K562 (cell line): ENCODE data around the gene ATM. TPM values are rescaled to one million over a fixed set of nuclear protein-coding genes. Genes with fewer than 3 reads are reported as not detected.
A peak's percentile ranks its signal among the peaks of the same experiment; 100 is the strongest.

Source experiments
- BHLHE40 ChIP-seq: IDR thresholded peaks from 2 replicates; pipeline ENCODE4 v1.6.1; 2011; ENCODE audit warnings: low read length, improper control_type of control experiment
- BRCA1 ChIP-seq, 2 experiments: fragments of 450-650 bp in 1 of 2; sonication (generic) in 1 of 2; formaldehyde crosslinking in 1 of 2; IDR thresholded peaks; 2 replicates each; pipeline versions ENCODE4 v1.5.0 to v1.6.1; 2017 to 2020; ENCODE audit warnings: mild to moderate bottlenecking in 1 of 2, missing genetic modification reagents in 1 of 2
- FOXK1 ChIP-seq: sonication (generic); formaldehyde crosslinking; IDR thresholded peaks from 2 replicates; pipeline ENCODE4 v1.8.0; 2022; ENCODE audit warnings: missing genetic modification reagents, mild to moderate bottlenecking, borderline replicate concordance
- LCOR ChIP-seq: sonication (generic); formaldehyde crosslinking; IDR thresholded peaks from 2 replicates; pipeline ENCODE4 v1.8.0; 2022; ENCODE audit warnings: mild to moderate bottlenecking, missing genetic modification reagents
- NCOA6 ChIP-seq: fragments of 450-650 bp; IDR thresholded peaks from 2 replicates; pipeline ENCODE4 v1.6.1; 2017; ENCODE audit warnings: mild to moderate bottlenecking
- NFRKB ChIP-seq: fragments of 450-650 bp; IDR thresholded peaks from 2 replicates; pipeline ENCODE4 v1.6.1; 2016; ENCODE audit warnings: low read depth
- POLR2AphosphoS2 ChIP-seq: IDR thresholded peaks from 2 replicates; pipeline ENCODE4 v1.6.1; 2012; ENCODE audit warnings: low read length, improper control_type of control experiment
- POLR3G ChIP-seq: IDR thresholded peaks from 2 replicates; pipeline ENCODE4 v1.6.1; 2011; ENCODE audit not compliant: insufficient read length, insufficient replicate concordance; ENCODE audit errors: extremely low read depth
- RB1 ChIP-seq: fragments of 450-650 bp; IDR thresholded peaks from 2 replicates; pipeline ENCODE4 v1.6.1; 2017; ENCODE audit warnings: low read depth, mild to moderate bottlenecking
- RFX5 ChIP-seq: IDR thresholded peaks from 2 replicates; pipeline ENCODE4 v1.6.1; 2011; ENCODE audit warnings: low read depth, mild to moderate bottlenecking, improper control_type of control experiment, low read length
- SIN3A ChIP-seq, 2 experiments: fragments of 150-350 bp in 1 of 2; IDR thresholded peaks; 2 replicates each; pipeline ENCODE4 v1.6.1; 2011 to 2016; ENCODE audit warnings: borderline replicate concordance in 2 of 2, low read depth in 2 of 2, low read length in 2 of 2, mild to moderate bottlenecking in 2 of 2, moderate library complexity in 2 of 2; ENCODE audit not compliant: control insufficient read depth in 1 of 2
- SUPT5H ChIP-seq: fragments of 450-650 bp; IDR thresholded peaks from 2 replicates; pipeline ENCODE4 v1.6.1; 2016
- TSC22D4 ChIP-seq: fragments of 450-650 bp; IDR thresholded peaks from 2 replicates; pipeline ENCODE4 v1.6.1; 2016; ENCODE audit warnings: missing genetic modification characterization, missing biosample characterization, control low read depth
- ZBTB17 ChIP-seq: fragments of 450-650 bp; formaldehyde crosslinking; IDR thresholded peaks from 2 replicates; pipeline ENCODE4 v1.4.0; 2020; ENCODE audit warnings: mild to moderate bottlenecking
- ZNF165 ChIP-seq: fragments of 250-450 bp; sonication (Bioruptor Pico); IDR thresholded peaks from 2 replicates; pipeline ENCODE4 v1.4.0; 2020; ENCODE audit warnings: borderline replicate concordance
- ZNF174 ChIP-seq: fragments of 250-450 bp; sonication (Bioruptor Pico); IDR thresholded peaks from 2 replicates; pipeline ENCODE4 v1.4.0; 2020; ENCODE audit warnings: mild to moderate bottlenecking
- ZNF316 ChIP-seq: fragments of 450-650 bp; IDR thresholded peaks from 2 replicates; pipeline ENCODE4 v1.6.1; 2016
- ZNF398 ChIP-seq: fragments of 250-450 bp; sonication (Bioruptor Pico); IDR thresholded peaks from 2 replicates; pipeline ENCODE4 v1.8.0; 2021; ENCODE audit warnings: moderate library complexity, mild to moderate bottlenecking, inconsistent platforms
- ZNF436 ChIP-seq: fragments of 250-450, 450-650 bp; sonication (Bioruptor Pico); formaldehyde crosslinking; IDR thresholded peaks from 2 replicates; pipeline ENCODE4 v1.7.0; 2020; ENCODE audit warnings: mild to moderate bottlenecking
- ZNF444 ChIP-seq: fragments of 250-450 bp; sonication (Bioruptor Pico); IDR thresholded peaks from 2 replicates; pipeline ENCODE4 v1.4.0; 2020; ENCODE audit warnings: mild to moderate bottlenecking, moderate library complexity
- ZNF518B ChIP-seq: fragments of 250-450 bp; sonication (Bioruptor Pico); IDR thresholded peaks from 2 replicates; pipeline ENCODE4 v1.5.0; 2021; ENCODE audit warnings: mild to moderate bottlenecking, moderate library complexity
- ZZZ3 ChIP-seq: fragments of 450-650 bp; IDR thresholded peaks from 2 replicates; pipeline ENCODE4 v1.6.1; 2016; ENCODE audit warnings: antibody characterized with exemption, mild to moderate bottlenecking, moderate library complexity
- polyA plus RNA-seq, 8 experiments: library from polyadenylated mRNA; depleted of rRNA in 4 of 8; stranded (reverse) in 5 of 8; unstranded in 3 of 8; fragments of >200 nt; fragmentation: Nextera tagmentation in 2 of 8; fragmentation: Illumina TruSeq in 1 of 8; extraction: Ambion mirVana in 2 of 8; extraction: Trizol in 1 of 8; gene quantifications; 2 replicates each; pipeline versions ENCODE4 v1.2.1 to v1.2.3, GENCODE V29; 2011 to 2014; ENCODE audit warnings: inconsistent platforms in 1 of 8, missing spikeins in 1 of 8
- total RNA-seq, 7 experiments: library from RNA; depleted of rRNA in 6 of 7; stranded (reverse); fragments of >200 nt in 6 of 7; fragmentation: Illumina TruSeq in 2 of 7; extraction: Trizol in 2 of 7; gene quantifications; 2 replicates each; pipeline versions ENCODE4 v1.2.1 to v1.2.3, GENCODE V29; 2011 to 2021; ENCODE audit warnings: low replicate concordance in 1 of 7
- TF ChIP-seq, protein P1 (sequence below): fragments of 250-450 bp; sonication (Bioruptor Pico); IDR thresholded peaks from 2 replicates; pipeline ENCODE4 v1.8.0; 2021; ENCODE audit warnings: mild to moderate bottlenecking, moderate library complexity

Gene ATM
- total and polyA plus RNA-seq, 9 of the 15 experiments (the other 6 are each of a cell fraction or from before 2014, with no cell fraction given) = 8.3 to 46.8 (median 26.2) TPM

DNA sequence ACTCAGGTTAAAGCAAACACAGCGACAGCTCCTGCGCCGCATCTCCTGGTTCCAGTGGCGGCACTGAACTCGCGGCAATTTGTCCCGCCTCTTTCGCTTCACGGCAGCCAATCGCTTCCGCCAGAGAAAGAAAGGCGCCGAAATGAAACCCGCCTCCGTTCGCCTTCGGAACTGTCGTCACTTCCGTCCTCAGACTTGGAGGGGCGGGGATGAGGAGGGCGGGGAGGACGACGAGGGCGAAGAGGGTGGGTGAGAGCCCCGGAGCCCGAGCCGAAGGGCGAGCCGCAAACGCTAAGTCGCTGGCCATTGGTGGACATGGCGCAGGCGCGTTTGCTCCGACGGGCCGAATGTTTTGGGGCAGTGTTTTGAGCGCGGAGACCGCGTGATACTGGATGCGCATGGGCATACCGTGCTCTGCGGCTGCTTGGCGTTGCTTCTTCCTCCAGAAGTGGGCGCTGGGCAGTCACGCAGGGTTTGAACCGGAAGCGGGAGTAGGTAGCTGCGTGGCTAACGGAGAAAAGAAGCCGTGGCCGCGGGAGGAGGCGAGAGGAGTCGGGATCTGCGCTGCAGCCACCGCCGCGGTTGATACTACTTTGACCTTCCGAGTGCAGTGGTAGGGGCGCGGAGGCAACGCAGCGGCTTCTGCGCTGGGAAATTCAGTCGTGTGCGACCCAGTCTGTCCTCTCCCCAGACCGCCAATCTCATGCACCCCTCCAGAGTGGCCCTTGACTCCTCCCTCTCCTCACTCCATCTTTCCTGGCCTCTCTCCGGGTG is at the start of gene ATM, which contains the start of gene NPAT (continued):
- TF ChIP-seq FOXK1 (CRISPR knock-in tag) (no peak), ZNF518B (CRISPR knock-in tag) (no peak), ZBTB17 (0 out of 2 replicates have a peak, but pooled peaks have one; percentile 52), ZNF398 (CRISPR knock-in tag) (no peak), ZZZ3 (no peak), POLR3G (no peak), NCOA6 (no peak), LCOR (CRISPR knock-in tag) (peak; percentile 93), RFX5 (no peak; the same call in 1 of the 2 replicates), NFRKB (peak; percentile 84), TSC22D4 (no peak), SIN3A (IDR thresholded peaks at IDR 0.05; ENCODE audit: borderline replicate concordance in 2 of 2, control insufficient read depth in 1 of 2, low read depth in 2 of 2, low read length in 2 of 2) (peak; percentile 37 to 71; a peak in 1 of 4 replicates), BHLHE40 (peak; percentile 45), ZNF444 (CRISPR knock-in tag) (no peak), RB1 (peak; percentile 86), BRCA1 (IDR thresholded peaks at IDR 0.05) (no peak), BRCA1 (CRISPR knock-in tag; IDR thresholded peaks at IDR 0.05) (no peak), SUPT5H (peak; percentile 61), ZNF436 (no peak), POLR2AphosphoS2 (no peak), ZNF165 (CRISPR knock-in tag) (no peak), ZNF174 (no peak), ZNF316 (no peak)
- TF ChIP-seq, protein P1, sequence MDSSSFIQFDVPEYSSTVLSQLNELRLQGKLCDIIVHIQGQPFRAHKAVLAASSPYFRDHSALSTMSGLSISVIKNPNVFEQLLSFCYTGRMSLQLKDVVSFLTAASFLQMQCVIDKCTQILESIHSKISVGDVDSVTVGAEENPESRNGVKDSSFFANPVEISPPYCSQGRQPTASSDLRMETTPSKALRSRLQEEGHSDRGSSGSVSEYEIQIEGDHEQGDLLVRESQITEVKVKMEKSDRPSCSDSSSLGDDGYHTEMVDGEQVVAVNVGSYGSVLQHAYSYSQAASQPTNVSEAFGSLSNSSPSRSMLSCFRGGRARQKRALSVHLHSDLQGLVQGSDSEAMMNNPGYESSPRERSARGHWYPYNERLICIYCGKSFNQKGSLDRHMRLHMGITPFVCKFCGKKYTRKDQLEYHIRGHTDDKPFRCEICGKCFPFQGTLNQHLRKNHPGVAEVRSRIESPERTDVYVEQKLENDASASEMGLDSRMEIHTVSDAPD (CRISPR knock-in tag) = no peak
